ENCODE data around the gene SPACDR. TPM values are rescaled to one million over a fixed set of nuclear protein-coding genes. Genes with fewer than 3 reads are reported as not detected.

SPACDR gene
- total and polyA plus RNA-seq, 9 of the 15 experiments (the other 6 are each of a cell fraction or from before 2014, with no cell fraction given) = 0.07 to 0.55 (median 0.14) TPM; not detected in 1

- TF ChIP-seq ZNF146 (CRISPR knock-in tag; IDR thresholded peaks at IDR 0.05; ENCODE audit: unreplicated experiment) (no peak), PML (IDR thresholded peaks at IDR 0.05; ENCODE audit: low read length) (peak; percentile 63; the same call in 1 of the 2 replicates), TAF7 (tag; IDR thresholded peaks at IDR 0.05) (peak; percentile 94), FOSL1 (tag; conservative IDR thresholded peaks at IDR 0.05) (peak; percentile 37), TCF7 (IDR thresholded peaks at IDR 0.05; ENCODE audit: borderline replicate concordance) (no peak; the same call in 1 of the 2 replicates), BRD4 (IDR thresholded peaks at IDR 0.05) (peak; percentile 30; the same call in 1 of the 2 replicates), ZNF512 (tag; IDR thresholded peaks at IDR 0.05) (0 out of 2 replicates have a peak, but pooled peaks have one; percentile 7), ZNF175 (CRISPR knock-in tag; IDR thresholded peaks at IDR 0.05; ENCODE audit: low read depth) (0 out of 2 replicates have a peak, but pooled peaks have one; percentile 28), CHD4 (IDR thresholded peaks at IDR 0.05; ENCODE audit: insufficient read depth, insufficient replicate concordance, low read depth, low read length, poor library complexity, severe bottlenecking) (no peak), ESRRA (IDR thresholded peaks at IDR 0.05; ENCODE audit: borderline replicate concordance, low read depth) (peak; percentile 20; the same call in 1 of the 2 replicates), HMGN3 (IDR thresholded peaks at IDR 0.05; ENCODE audit: borderline replicate concordance, extremely low read depth, insufficient read length, low read depth, low read length) (peak; percentile 55), AFF1 (IDR thresholded peaks at IDR 0.05; ENCODE audit: low read depth in 1 of 2, partially characterized antibody in 2 of 2) (peak in 1 of 2 experiments; percentile 67), ZBTB43 (CRISPR knock-in tag; IDR thresholded peaks at IDR 0.05) (0 out of 2 replicates have a peak, but pooled peaks have one; percentile 25), KDM2B (CRISPR knock-in tag; IDR thresholded peaks at IDR 0.05) (no peak), RBFOX2 (IDR thresholded peaks at IDR 0.05; ENCODE audit: low read depth, low read length) (peak; percentile 66), E2F6 (IDR thresholded peaks at IDR 0.05; ENCODE audit: borderline replicate concordance in 1 of 2, extremely low read depth in 1 of 2, insufficient read depth in 1 of 2, insufficient read length in 1 of 2, low read depth in 1 of 2, low read length in 1 of 2, poor library complexity in 1 of 2, severe bottlenecking in 1 of 2) (peak; percentile 94 to 98), PTRF (tag; IDR thresholded peaks at IDR 0.05) (no peak), ERF (CRISPR knock-in tag; IDR thresholded peaks at IDR 0.05) (no peak)
Observed at GRCh38 chr7:100428967-100429636, 35.0 kb downstream of the SPACDR start (continued).

Measured in K562 (cell line).